Dermis blood vessel endothelial cell (primary cell): Measurements from ENCODE around the gene BICRAL. TPM values are rescaled to one million over a fixed set of nuclear protein-coding genes. Genes with fewer than 3 reads are reported as not detected.
"Not testable (repeated sequence)": the region's sequence is repeated elsewhere in the genome, so short reads cannot be mapped to it uniquely, and the experiment has no call there.

Source experiments
- DNase-seq: peaks from one replicate; pipeline ENCODE4 v3.0.0; 2010
- total RNA-seq: library from RNA; depleted of rRNA; stranded (reverse); fragments of >200 nt; gene quantifications from 2 replicates; pipeline ENCODE4 v1.2.3, GENCODE V29; 2014

BICRAL gene, protein sequence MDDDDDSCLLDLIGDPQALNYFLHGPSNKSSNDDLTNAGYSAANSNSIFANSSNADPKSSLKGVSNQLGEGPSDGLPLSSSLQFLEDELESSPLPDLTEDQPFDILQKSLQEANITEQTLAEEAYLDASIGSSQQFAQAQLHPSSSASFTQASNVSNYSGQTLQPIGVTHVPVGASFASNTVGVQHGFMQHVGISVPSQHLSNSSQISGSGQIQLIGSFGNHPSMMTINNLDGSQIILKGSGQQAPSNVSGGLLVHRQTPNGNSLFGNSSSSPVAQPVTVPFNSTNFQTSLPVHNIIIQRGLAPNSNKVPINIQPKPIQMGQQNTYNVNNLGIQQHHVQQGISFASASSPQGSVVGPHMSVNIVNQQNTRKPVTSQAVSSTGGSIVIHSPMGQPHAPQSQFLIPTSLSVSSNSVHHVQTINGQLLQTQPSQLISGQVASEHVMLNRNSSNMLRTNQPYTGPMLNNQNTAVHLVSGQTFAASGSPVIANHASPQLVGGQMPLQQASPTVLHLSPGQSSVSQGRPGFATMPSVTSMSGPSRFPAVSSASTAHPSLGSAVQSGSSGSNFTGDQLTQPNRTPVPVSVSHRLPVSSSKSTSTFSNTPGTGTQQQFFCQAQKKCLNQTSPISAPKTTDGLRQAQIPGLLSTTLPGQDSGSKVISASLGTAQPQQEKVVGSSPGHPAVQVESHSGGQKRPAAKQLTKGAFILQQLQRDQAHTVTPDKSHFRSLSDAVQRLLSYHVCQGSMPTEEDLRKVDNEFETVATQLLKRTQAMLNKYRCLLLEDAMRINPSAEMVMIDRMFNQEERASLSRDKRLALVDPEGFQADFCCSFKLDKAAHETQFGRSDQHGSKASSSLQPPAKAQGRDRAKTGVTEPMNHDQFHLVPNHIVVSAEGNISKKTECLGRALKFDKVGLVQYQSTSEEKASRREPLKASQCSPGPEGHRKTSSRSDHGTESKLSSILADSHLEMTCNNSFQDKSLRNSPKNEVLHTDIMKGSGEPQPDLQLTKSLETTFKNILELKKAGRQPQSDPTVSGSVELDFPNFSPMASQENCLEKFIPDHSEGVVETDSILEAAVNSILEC
- total RNA-seq: 4.9 and 6.8 TPM in 2 replicates

DNA sequence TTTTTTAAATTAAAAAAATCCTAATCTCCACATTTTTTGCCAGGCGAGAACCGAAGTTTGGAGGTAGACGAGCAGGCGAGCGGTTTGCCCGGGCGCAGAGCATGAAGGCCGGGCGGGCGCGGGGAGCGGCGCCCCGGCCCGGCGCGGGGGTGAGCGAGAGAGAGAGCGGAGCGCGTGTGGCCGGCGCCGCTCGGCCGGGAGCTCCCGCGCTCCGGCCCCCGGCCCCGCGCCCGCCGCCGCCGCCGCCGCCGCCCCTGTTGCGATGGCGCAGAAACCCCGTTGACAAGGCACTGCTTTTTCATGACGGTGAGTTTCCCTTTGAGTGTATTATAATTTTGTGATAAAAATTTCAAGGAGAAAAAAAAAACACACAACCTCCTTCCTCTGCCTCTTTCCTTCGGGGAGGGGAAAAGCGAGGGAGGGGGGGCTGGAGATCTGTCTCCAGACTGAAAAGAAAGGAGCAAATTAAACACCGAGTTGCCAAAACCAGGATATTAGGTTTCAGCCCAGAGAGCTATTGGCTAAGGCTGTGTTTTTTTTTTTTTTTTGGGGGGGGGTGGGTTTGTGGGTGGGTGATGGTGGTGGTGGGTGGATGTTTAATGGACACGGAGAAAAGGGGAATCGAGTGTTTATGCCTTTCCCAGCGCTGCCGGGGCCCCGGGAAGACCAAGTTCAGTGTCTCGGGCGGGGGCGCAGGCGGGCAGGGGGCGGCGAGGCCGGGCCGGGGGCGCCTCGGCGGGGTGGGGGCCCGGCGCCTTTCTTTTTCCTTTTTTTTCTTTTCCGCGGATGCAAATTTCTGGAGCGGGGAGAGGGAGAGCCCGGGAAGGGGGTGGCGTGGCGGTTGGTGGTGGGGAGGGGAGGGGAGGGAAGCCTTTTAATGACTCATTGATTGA lies at the start of gene BICRAL:
Gene BICRAL, plus strand, starts transcription at position 257 of the 893 bp plus-strand sequence. CDS start 39,971 bp downstream, outside the sequence.
- peak; percentile 88 for DNase-seq

GRCh38 chr6:42733867-42734481 lies 47.9 kb upstream of the BICRAL start:
- DNase-seq: not testable (repeated sequence)

- DNase-seq: no peak
Observed at GRCh38 chr6:42735976-42736375, 45.9 kb upstream of the BICRAL start.

- no peak for DNase-seq
Observed at GRCh38 chr6:42740725-42741124, 41.1 kb upstream of the BICRAL start.

DNA sequence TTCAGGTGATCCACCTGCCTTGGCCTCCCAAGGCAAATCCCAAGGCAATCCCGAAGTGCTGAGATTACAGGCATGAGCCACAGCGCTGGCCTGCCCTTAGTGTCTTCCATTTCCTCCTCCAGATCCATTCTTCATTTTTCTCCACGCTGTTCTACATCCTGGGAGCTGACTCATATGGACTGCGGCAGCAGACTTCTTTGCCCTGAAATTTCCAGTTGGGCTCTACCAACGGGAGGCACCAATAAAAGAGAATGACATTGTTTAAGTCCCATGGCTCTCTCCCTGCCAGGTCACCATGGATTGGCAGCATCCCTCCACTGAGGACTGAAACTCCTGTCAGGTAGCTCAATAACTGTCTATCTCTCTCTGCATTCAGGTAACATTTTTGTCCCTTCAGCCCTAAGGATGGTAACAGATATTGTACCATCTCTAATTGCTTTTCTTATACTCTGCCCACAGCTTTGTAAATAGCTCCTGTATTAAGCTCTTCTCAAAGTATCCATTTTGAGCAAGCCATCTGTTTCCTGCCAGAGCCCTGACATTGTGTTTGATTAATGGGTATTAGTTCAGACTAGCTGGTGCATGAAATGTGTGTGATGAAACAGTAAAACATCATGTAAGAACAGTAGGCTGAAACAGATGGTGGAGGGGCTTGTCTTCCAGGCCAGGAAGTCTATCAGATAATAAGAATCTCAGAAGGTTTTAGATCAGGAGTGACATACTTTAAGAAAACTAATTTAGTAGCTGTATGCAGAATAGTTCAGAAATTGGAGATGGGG lies 39.5 kb upstream of the BICRAL start:
- DNase-seq: peak; percentile 85

- DNase-seq: no peak
Observed at GRCh38 chr6:42744351-42744893, 37.4 kb upstream of the BICRAL start.

- DNase-seq: peak; percentile 38
Observed at GRCh38 chr6:42745083-42745639, 36.7 kb upstream of the BICRAL start.

DNA sequence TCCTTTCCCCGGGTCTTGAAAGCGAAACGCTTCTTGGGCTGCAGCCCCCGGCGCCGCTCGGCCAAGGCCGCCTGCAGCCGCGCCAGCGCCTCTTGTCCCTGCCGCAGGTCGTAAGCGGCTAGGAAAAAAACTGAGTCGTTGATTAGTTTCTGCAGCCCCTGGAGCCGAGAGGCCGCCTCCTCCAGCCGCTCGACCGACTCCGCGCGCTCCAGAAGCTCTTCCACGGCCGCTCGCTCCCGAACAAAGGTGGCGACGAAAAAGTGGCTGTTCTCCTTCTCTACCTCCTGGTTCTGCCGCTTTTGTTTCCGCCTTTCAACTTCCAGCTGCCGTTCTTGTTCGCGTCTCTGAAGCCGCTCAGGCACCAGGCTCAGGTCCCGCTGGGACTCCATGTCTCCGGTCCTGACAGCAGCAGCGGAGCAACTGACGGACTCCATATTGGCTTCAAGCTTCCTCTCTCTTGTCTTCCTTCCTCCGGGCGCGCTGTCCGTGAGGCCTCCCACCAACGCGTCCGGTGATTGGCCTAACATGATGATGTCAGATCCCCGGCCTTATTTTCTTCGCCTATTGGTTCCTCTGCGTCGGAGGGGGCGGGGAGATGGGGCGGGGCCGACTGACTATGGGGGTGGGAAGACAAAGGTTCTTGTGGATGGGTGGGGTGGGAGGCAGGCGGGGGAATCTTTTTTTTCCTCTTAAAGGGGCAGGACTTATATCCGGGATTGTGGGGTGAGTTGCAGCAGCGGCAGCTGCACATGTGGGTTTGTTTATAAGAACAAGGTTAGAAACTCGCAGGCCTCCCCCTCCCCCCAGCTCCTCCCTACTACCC lies 36.0 kb upstream of the BICRAL start, which contains the start of gene TBCC:
Gene TBCC, minus strand, starts transcription at position 464 of the 823 bp plus-strand sequence. Its CDS starts 30 bp downstream, at position 434.
- peak; percentile 99 for DNase-seq

DNA sequence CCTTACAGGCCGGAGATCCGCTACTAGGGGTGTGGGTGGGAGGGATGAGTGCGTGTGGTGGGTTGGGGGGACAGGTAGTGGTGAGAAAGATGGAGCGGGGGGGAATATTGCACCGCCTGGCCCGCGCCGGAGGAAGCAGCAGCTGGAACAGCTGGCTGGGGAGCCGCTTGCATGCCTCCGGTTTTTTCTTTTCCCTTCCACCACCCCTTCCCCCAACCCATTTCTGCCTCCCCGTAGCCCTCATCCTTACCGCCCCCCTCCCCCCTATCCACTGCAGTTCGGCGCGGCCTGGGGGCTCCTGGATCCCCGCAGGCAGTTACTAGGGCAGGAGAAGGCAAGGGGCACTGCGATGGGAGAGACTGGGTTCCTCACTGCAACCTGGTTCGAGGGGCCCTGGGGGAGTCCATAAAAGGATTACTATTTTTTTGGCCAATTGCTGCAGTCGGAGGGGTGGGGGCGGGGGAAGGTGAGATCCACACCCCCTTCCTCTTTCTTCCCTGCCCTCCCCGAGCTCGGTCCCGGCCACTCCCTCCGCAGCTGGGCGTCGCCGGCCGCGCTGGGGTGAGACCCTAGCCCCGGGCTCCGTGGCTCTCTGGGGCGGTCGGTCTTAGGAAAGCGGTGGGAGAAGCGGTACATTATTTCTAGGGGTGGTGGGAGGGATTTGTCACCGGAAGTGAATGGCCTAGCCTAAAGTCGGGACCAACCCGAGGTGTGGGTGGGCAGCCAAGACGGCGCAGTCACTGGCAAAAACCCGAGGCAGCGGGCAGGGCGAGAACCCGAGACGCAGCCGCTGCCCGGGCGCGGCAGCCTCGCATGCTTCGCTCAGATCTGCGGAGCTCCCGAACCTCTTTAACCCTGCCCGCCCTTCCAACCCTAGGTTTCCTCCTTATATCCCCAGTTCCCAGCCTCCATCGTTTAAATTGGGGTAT lies 35.1 kb upstream of the BICRAL start:
- DNase-seq: peak; percentile 92

GRCh38 chr6:42748203-42748898 lies 33.5 kb upstream of the BICRAL start:
- DNase-seq: no peak

DNA sequence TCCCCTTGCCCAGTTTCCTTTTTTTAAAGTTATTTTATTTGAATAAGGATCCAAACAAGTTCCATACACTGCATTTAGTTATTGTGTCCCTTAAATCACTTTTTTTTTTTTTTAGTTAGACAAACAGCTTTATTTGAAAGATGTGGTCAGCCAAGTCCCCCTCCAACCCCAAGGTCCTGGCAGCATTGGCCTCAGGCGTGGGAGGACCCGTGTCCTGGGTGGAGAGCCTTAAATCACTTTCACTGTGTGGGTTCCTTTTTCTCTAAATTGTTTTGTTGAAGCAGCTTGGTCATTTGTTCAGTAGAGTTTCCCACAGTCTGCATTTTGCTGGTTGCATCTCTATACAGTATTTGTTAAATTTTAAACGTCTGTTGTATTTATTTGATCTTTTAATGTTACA lies 30.8 kb upstream of the BICRAL start:
- DNase-seq: no peak

- no peak for DNase-seq
Observed at GRCh38 chr6:42754759-42755158, 27.1 kb upstream of the BICRAL start.

DNA sequence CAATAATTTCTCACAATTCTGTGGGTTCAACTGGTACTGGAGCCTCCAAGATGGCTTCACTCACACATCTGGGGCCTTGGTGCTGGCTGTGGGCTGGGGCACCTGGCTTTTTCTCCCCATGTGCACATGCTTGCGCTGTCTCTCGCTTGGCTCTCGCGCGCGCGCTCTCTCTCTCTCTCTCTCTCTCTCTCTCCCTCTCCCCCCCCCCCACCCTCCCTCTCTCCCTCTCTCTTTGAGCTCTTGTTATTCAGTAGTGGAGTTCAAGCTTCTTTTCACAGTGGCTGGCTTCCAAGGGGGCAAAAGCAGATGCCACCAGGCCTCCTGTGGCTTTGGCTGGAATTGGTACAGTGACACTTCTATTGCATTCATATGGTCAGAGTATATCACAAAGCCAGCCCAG lies 25.1 kb upstream of the BICRAL start:
- DNase-seq: no peak

DNA sequence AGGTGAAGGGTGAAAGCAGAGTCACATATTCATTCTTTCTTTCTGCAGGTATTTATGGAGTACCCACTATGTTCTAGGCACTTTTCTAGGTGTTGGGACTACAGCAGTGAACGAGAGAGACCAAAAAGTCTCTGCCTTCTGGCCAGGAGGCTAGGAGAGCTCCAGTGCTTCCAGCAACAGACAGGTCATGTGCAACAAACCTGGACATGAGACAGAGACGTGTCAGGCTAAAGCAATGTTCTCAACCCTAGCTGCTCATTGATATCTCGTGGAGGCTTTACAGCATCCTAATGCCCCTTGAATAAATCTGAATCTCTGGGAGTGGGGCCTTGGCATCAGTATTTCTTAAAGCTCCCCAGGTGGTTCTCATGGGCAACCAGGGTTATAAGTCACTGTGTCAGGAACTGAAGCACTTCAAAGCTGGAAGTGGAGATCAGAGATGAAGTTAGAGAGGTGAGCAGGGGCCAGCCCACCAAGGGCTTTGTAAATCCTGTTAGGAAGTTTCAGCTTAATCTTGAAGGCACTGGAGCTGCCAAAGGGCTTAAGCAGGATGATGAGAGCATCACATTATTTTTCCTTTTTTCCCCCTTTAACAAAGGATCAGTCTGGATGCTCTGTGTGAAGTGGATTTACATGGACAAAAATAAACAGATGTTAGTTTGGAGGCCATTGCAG lies 23.0 kb upstream of the BICRAL start:
- no peak for DNase-seq

GRCh38 chr6:42761287-42762067 lies 20.4 kb upstream of the BICRAL start:
- DNase-seq: no peak

DNA sequence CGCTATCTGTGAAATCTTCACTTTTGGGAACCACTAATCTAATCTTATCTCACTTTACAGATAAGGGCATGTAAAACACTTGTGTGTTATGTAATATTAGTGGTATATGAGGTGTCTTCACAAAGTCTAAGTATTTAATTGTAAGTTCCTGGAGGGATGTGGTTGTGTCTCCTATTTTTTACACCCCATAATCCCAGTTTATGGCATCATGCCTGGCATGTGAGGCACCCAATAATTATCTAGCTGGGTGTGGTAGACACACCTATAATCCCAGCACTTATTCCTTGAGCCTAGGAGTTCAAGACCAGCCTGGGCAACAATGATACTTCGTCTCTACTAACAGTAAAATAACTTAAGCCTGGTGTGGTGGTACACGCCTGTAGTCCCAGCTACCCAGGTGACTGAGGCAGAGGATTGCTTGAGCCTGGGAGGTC lies 19.4 kb upstream of the BICRAL start:
- no peak for DNase-seq
